Fibroblast of lung (primary cell): ENCODE data around the gene CUEDC1.

Experiments used
- EZH2 ChIP-seq: IDR thresholded peaks from 2 replicates; pipeline ENCODE4 v1.5.1; 2012; ENCODE audit warnings: low read length, control low read depth, mild to moderate bottlenecking; ENCODE audit errors: missing control alignments
- TF ChIP-seq, protein P1 (sequence below), 2 donors: IDR thresholded peaks in 1 of 2; conservative IDR thresholded peaks in 1 of 2; 1 replicate in 1 of 2; 2 replicates in 1 of 2; pipeline ENCODE4 v1.5.1; 2011 to 2012; ENCODE audit warnings: low read length in 2 of 2, control low read depth in 1 of 2, inconsistent platforms in 1 of 2, low read depth in 1 of 2, mild to moderate bottlenecking in 1 of 2

DNA sequence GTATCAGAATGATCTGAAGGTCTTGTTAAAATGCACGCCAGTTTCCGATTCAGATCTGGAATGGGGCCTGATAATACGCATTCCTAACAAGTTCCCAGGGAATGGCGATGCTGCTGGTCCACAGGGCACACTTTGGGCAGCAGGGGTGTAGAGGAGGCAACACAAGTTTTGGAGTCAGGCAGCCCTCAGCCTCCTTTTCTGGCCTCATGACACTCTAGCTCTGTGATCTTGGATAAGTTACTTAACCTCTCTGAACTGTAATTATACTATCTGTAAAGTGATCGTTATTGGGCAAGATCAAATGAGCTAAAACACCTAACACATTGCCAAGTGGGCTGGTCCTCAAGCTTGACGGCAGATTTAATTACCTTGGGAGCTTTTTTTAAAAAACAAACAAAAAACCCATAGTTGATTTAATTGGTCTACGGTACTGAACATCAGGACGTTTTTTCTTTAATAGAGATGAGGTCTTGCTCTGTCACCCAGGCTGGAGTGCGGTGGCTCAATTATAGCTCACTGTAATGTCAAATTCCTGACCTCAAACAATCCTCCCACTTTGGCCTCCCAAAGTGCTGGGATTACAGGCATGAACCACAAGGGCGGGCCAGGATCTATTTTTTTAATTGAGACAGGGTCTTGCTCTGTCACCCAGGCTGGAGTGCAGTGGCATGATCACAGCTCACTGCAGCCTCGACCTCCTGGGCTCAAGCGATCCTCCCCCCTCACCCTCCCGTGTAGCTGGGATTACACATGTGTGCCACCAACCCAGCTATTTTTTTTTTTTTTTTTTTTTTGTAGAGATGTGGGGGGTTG is 95.4 kb downstream of the CUEDC1 start:
- TF ChIP-seq, protein P1, sequence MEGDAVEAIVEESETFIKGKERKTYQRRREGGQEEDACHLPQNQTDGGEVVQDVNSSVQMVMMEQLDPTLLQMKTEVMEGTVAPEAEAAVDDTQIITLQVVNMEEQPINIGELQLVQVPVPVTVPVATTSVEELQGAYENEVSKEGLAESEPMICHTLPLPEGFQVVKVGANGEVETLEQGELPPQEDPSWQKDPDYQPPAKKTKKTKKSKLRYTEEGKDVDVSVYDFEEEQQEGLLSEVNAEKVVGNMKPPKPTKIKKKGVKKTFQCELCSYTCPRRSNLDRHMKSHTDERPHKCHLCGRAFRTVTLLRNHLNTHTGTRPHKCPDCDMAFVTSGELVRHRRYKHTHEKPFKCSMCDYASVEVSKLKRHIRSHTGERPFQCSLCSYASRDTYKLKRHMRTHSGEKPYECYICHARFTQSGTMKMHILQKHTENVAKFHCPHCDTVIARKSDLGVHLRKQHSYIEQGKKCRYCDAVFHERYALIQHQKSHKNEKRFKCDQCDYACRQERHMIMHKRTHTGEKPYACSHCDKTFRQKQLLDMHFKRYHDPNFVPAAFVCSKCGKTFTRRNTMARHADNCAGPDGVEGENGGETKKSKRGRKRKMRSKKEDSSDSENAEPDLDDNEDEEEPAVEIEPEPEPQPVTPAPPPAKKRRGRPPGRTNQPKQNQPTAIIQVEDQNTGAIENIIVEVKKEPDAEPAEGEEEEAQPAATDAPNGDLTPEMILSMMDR (conservative IDR thresholded peaks at IDR 0.05 in 1 of 2, IDR thresholded peaks at IDR 0.05 in 1 of 2; ENCODE audit: low read depth in 1 of 2, low read length in 2 of 2), result no peak
- TF ChIP-seq EZH2, result no peak
